IMR-90 (cell line): Measurements from ENCODE around the gene SGK1. TPM values are rescaled to one million over a fixed set of nuclear protein-coding genes. Genes with fewer than 3 reads are reported as not detected.

Source experiments
- ATAC-seq: fragments of 200-7000 bp; cut with Tn5 transposase; 2 replicates; pipeline ENCODE4 v1.9.1; 2020; ENCODE audit warnings: low read depth, mild to moderate bottlenecking, moderate library complexity
- BruUV-seq: library from RNA; stranded (reverse); fragments of 400-500 nt; replicated peaks from 2 replicates; lab custom pipeline; 2021; lab: Mats Ljungman, UMichigan
- CTCF ChIA-PET: fragments of 300-600 bp; formaldehyde crosslinking; extraction: SDS; loops from one replicate; lab custom pipeline; 2021; ENCODE audit warnings: antibody characterized with exemption; lab: Yijun Ruan, JAX
- POLR2A ChIA-PET: fragments of 300-600 bp; sonication (Branson Sonifier 250); formaldehyde crosslinking; loops from one replicate; lab custom pipeline; 2022; ENCODE audit warnings: antibody characterized with exemption; ENCODE audit not compliant: unreplicated experiment; lab: Charles Lee
- DNase-seq: peaks from one replicate; pipeline ENCODE4 v3.0.0; 2013
- H2AFZ ChIP-seq: replicated peaks from 2 replicates; pipeline ENCODE3; 2013; ENCODE audit warnings: low read length, mild to moderate bottlenecking; ENCODE audit not compliant: poor library complexity
- H2AK5ac ChIP-seq: 2 replicates; pipeline ENCODE4 v1.6.1; 2013; ENCODE audit warnings: low read depth, low read length, inconsistent platforms
- H2AK9ac ChIP-seq: replicated peaks from 2 replicates; pipeline ENCODE3; 2013; ENCODE audit warnings: mild to moderate bottlenecking, low read depth, low read length, moderate library complexity; ENCODE audit not compliant: poor library complexity
- H2BK120ac ChIP-seq: 2 replicates; pipeline ENCODE4 v1.6.1; 2013; ENCODE audit warnings: low read depth, low read length, inconsistent platforms
- H2BK15ac ChIP-seq: 3 replicates; pipeline ENCODE4 v1.6.1; 2013; ENCODE audit warnings: low read depth, low read length, inconsistent platforms
- H2BK20ac ChIP-seq: 2 replicates; pipeline ENCODE4 v1.6.1; 2013; ENCODE audit warnings: low read depth, mild to moderate bottlenecking, inconsistent platforms, low read length, moderate library complexity
- H2BK5ac ChIP-seq: 2 replicates; pipeline ENCODE4 v1.6.1; 2013; ENCODE audit warnings: mild to moderate bottlenecking, low read depth, low read length, inconsistent platforms; ENCODE audit not compliant: poor library complexity, severe bottlenecking
- H3K14ac ChIP-seq: replicated peaks from 2 replicates; pipeline ENCODE4 v1.6.1; 2013; ENCODE audit warnings: low read depth, low read length, inconsistent platforms
- H3K18ac ChIP-seq: 2 replicates; pipeline ENCODE4 v1.6.1; 2013; ENCODE audit warnings: low read depth, low read length, control low read depth
- H3K23ac ChIP-seq: 2 replicates; pipeline ENCODE4 v1.6.1; 2013; ENCODE audit warnings: low read depth, low read length, inconsistent platforms
- H3K27ac ChIP-seq: 2 replicates; pipeline ENCODE4 v1.5.1; 2013; ENCODE audit warnings: mild to moderate bottlenecking, control low read depth, low read length; ENCODE audit not compliant: insufficient read depth
- H3K27me3 ChIP-seq: 2 replicates; pipeline ENCODE4 v1.6.1; 2013; ENCODE audit warnings: low read length; ENCODE audit not compliant: control insufficient read depth, insufficient read depth
- H3K36me3 ChIP-seq: 2 replicates; pipeline ENCODE4 v1.6.1; 2013; ENCODE audit warnings: low read length, mixed read lengths; ENCODE audit not compliant: control insufficient read depth, insufficient read depth
- H3K4ac ChIP-seq: 2 replicates; pipeline ENCODE4 v1.6.1; 2013; ENCODE audit warnings: low read depth, low read length, inconsistent platforms
- H3K4me1 ChIP-seq: 2 replicates; pipeline ENCODE4 v1.6.1; 2013; ENCODE audit warnings: low read length, mixed read lengths; ENCODE audit not compliant: control insufficient read depth, insufficient read depth
- H3K4me2 ChIP-seq: 2 replicates; pipeline ENCODE4 v1.6.1; 2013; ENCODE audit warnings: low read depth, mild to moderate bottlenecking, control low read depth, low read length, moderate library complexity
- H3K4me3 ChIP-seq: 2 replicates; pipeline ENCODE4 v1.5.1; 2013; ENCODE audit warnings: low read depth, mild to moderate bottlenecking, control low read depth, low read length, moderate library complexity; ENCODE audit not compliant: insufficient read depth
- H3K56ac ChIP-seq: 2 replicates; pipeline ENCODE4 v1.6.1; 2013; ENCODE audit warnings: low read length, inconsistent platforms; ENCODE audit not compliant: insufficient read depth; ENCODE audit errors: extremely low read depth
- H3K79me1 ChIP-seq, 2 experiments: 2 replicates each; pipeline ENCODE4 v1.6.1; 2013; ENCODE audit warnings: low read length in 2 of 2, inconsistent platforms in 1 of 2, low read depth in 1 of 2
- H3K9ac ChIP-seq: 2 replicates; pipeline ENCODE4 v1.6.1; 2013; ENCODE audit warnings: low read depth, low read length, control low read depth
- H3K9me1 ChIP-seq: 2 replicates; pipeline ENCODE4 v1.6.1; 2013; ENCODE audit warnings: low read length, inconsistent platforms; ENCODE audit not compliant: insufficient read depth
- H3K9me3 ChIP-seq: 2 replicates; pipeline ENCODE4 v1.6.1; 2013; ENCODE audit warnings: low read length; ENCODE audit not compliant: control insufficient read depth, insufficient read depth
- H4K20me1 ChIP-seq: 2 replicates; pipeline ENCODE4 v1.6.1; 2013; ENCODE audit warnings: low read length, inconsistent platforms; ENCODE audit not compliant: insufficient read depth
- H4K5ac ChIP-seq: 2 replicates; pipeline ENCODE4 v1.6.1; 2013; ENCODE audit warnings: mild to moderate bottlenecking, low read depth, low read length, control low read depth
- H4K8ac ChIP-seq, 2 experiments: 2 replicates each; pipeline ENCODE4 v1.6.1; 2013; ENCODE audit warnings: low read depth in 2 of 2, low read length in 2 of 2, control low read depth in 1 of 2, inconsistent platforms in 1 of 2
- H4K91ac ChIP-seq: 2 replicates; pipeline ENCODE4 v1.6.1; 2013; ENCODE audit warnings: low read depth, low read length, inconsistent platforms; ENCODE audit not compliant: insufficient read depth
- BHLHE40 ChIP-seq: fragments of 150-350 bp; IDR thresholded peaks from 2 replicates; pipeline ENCODE4 v1.6.1; 2016; ENCODE audit warnings: mild to moderate bottlenecking, low read depth, low read length
- CEBPB ChIP-seq: IDR thresholded peaks from 2 replicates; pipeline ENCODE4 v1.6.1; 2012; ENCODE audit warnings: low read depth, low read length, improper control_type of control experiment
- CHD1 ChIP-seq: IDR thresholded peaks from 2 replicates; pipeline ENCODE4 v1.6.1; 2012; ENCODE audit warnings: low read depth, low read length, improper control_type of control experiment
- ELK1 ChIP-seq: fragments of 150-350 bp; IDR thresholded peaks from 2 replicates; pipeline ENCODE4 v1.6.1; 2016; ENCODE audit warnings: low read depth, mild to moderate bottlenecking, low read length, moderate library complexity, borderline replicate concordance
- FOS ChIP-seq: fragments of 150-350 bp; IDR thresholded peaks from 2 replicates; pipeline ENCODE4 v1.6.1; 2016; ENCODE audit warnings: low read depth, low read length
- MAFK ChIP-seq: IDR thresholded peaks from 2 replicates; pipeline ENCODE4 v1.6.1; 2012; ENCODE audit warnings: low read depth, low read length, improper control_type of control experiment
- MXI1 ChIP-seq: IDR thresholded peaks from 2 replicates; pipeline ENCODE4 v1.6.1; 2012; ENCODE audit warnings: low read depth, mild to moderate bottlenecking, low read length, moderate library complexity, borderline replicate concordance
- NFE2L2 ChIP-seq: fragments of 150-350 bp; IDR thresholded peaks from 2 replicates; pipeline ENCODE4 v1.6.1; 2016; ENCODE audit warnings: low read depth, mild to moderate bottlenecking, low read length
- POLR2A ChIP-seq: IDR thresholded peaks from 2 replicates; pipeline ENCODE4 v1.6.1; 2012; ENCODE audit warnings: mild to moderate bottlenecking, low read depth, low read length
- RAD21 ChIP-seq: IDR thresholded peaks from 2 replicates; pipeline ENCODE4 v1.6.1; 2012; ENCODE audit warnings: low read length, improper control_type of control experiment
- RCOR1 ChIP-seq: IDR thresholded peaks from 2 replicates; pipeline ENCODE4 v1.6.1; 2012; ENCODE audit warnings: mild to moderate bottlenecking, low read length, improper control_type of control experiment; ENCODE audit not compliant: insufficient replicate concordance
- RFX5 ChIP-seq: IDR thresholded peaks from 2 replicates; pipeline ENCODE4 v1.8.0; 2012; ENCODE audit warnings: low read depth, mild to moderate bottlenecking, low read length, moderate library complexity
- WGBS, 2 experiments: methylation state at CpG; one replicate each; pipeline versions ENCODE4 v1.1.5 to v1.1.7; 2013; ENCODE audit warnings: missing lambda C conversion rate in 2 of 2; ENCODE audit not compliant: insufficient read length in 1 of 2; ENCODE audit errors: extremely low coverage in 2 of 2; 5-methylcytosine and 5-hydroxymethylcytosine counted together
- dilution Hi-C: fragments of 300-500 bp; cut with HindIII; formaldehyde crosslinking; loops from one replicate; pipeline ENCODE4 v1.14.3; 2018; ENCODE audit warnings: low sequenced_read_pairs; ENCODE audit not compliant: unreplicated experiment
- in situ Hi-C: fragments of 300-500 bp; cut with MboI; formaldehyde crosslinking; loops from 3 replicates; pipeline ENCODE4 v1.14.3; 2019; ENCODE audit warnings: low sequenced_read_pairs, inconsistent platforms, mixed read lengths
- intact Hi-C: fragments of 100-400 bp; cut with micrococcal nuclease; formaldehyde crosslinking; loops from 2 replicates; pipeline ENCODE4 v1.10.0; 2022
- polyA plus RNA-seq, 3 experiments: library from polyadenylated mRNA; depleted of rRNA; stranded (reverse); fragments of >200 nt; gene quantifications; 2 replicates each; pipeline ENCODE4 v1.2.3, GENCODE V29; 2012; ENCODE audit warnings: low replicate concordance in 1 of 3
- total RNA-seq: library from RNA; depleted of rRNA; stranded (reverse); fragments of >200 nt; gene quantifications from 2 replicates; pipeline ENCODE4 v1.2.3, GENCODE V29; 2012
- TF ChIP-seq, protein P1 (sequence below): fragments of 150-350 bp; IDR thresholded peaks from 2 replicates; pipeline ENCODE4 v1.6.1; 2017; ENCODE audit warnings: mild to moderate bottlenecking, antibody characterized with exemption, low read length, low read depth
- TF ChIP-seq, protein P2 (sequence below): conservative IDR thresholded peaks from 2 replicates; pipeline ENCODE4 v1.5.1; 2012; ENCODE audit warnings: mild to moderate bottlenecking, low read depth, low read length, improper control_type of control experiment

Gene SGK1
- total and polyA plus RNA-seq, 2 of the 4 experiments (the other 2 are of a cell fraction), result 121 to 255 TPM

DNA sequence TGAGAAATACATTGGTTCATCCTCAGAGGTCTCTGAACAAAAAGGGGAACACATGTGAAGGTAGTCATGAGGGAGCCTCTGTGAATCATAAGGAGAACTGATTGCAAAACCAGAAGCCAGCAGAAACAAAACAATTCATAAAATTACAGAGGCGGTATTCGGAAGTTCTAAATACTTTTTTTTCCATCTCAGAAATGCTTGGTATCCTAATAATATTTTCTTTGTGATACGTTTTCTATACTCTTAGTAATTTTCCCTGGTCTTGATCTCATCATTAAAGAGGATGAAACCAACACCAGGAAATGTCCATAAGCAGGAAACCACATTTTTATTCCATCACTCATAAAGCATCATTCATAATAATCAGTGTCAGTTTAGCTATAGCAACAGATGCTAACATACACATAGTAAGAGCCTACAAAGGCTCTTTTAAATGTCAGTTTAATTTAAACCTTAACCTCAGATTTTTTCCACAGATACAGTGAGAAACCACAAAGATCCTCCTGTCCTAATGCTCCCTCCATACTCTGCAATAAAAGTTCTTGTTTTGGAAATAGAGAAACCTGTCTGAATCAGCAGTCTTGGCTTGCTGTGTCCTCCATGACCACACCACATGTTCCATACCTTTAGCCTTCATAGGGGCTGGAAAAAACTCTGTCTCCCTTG lies 29.2 kb downstream of the SGK1 start:
- H2AFZ ChIP-seq, result no peak overlapping the region
- no peak overlapping the region for H3K4me3 ChIP-seq
- H3K9me3 ChIP-seq, result no peaks in the 10 kb centered on the region; the same call in 1 of the 2 replicates
- no TSS peak for BruUV-seq
- peak overlapping the region; percentile 95 for H4K5ac ChIP-seq
- H3K27ac ChIP-seq, result peak overlapping the region; percentile 91
- intact Hi-C loops (loop anchor here (2.0 kb wide), 1 partner anchor 110 kb away; no protein-coding TSS in a partner anchor), in situ Hi-C loops (no loop called here), dilution Hi-C loops (no loop called here)
- peak overlapping the region; percentile 85 for H3K18ac ChIP-seq
- H4K8ac ChIP-seq, result peak overlapping the region; percentile 41 to 82
- no CpG with 5 or more reads among the region's 3 CpGs for WGBS, 2 experiments
- peak overlapping the region; percentile 80 for H2BK120ac ChIP-seq
- peak overlapping the region; percentile 95 for H2BK5ac ChIP-seq
- peak overlapping the region; percentile 82; the same call in 1 of the 2 replicates for H3K14ac ChIP-seq
- H2BK15ac ChIP-seq, result peak overlapping the region; percentile 63; the same call in 2 of the 3 replicates
- H2BK20ac ChIP-seq, result peak overlapping the region; percentile 94
- no peaks in the 10 kb centered on the region for H3K27me3 ChIP-seq
- H3K23ac ChIP-seq, result peak overlapping the region; percentile 31; the same call in 1 of the 2 replicates
- H4K91ac ChIP-seq, result peak overlapping the region; percentile 65
- peaks cover 6% of the 10 kb centered on the region; the same call in 1 of the 2 replicates for H3K9me1 ChIP-seq
- H3K4me2 ChIP-seq, result peak overlapping the region; percentile 75
- peaks cover 9% of the 10 kb centered on the region for H3K4me1 ChIP-seq
- H2AK9ac ChIP-seq, result peak overlapping the region; percentile 12
- H3K36me3 ChIP-seq, result no peaks in the 10 kb centered on the region
- DNase-seq (peak; percentile 94), ATAC-seq (peak; percentile 81)
- H3K79me1 ChIP-seq, result no peaks in the 10 kb centered on the region
- H3K4ac ChIP-seq, result peak overlapping the region; percentile 77
- ChIA-PET POLR2A (interaction anchor here (0.6 kb wide), 1 partner anchor 301 kb away, joined by 3 read pairs; no protein-coding TSS in a partner anchor), CTCF (no interaction called here)
- H4K20me1 ChIP-seq, result no peaks in the 10 kb centered on the region
- H3K56ac ChIP-seq, result peak overlapping the region; percentile 62
- peak overlapping the region; percentile 72 for H2AK5ac ChIP-seq
- H3K9ac ChIP-seq, result peak overlapping the region; percentile 34
- TF ChIP-seq ELK1, result no peak
- TF ChIP-seq MAFK, result peak; percentile 41; the same call in 1 of the 2 replicates
- TF ChIP-seq, protein P1, sequence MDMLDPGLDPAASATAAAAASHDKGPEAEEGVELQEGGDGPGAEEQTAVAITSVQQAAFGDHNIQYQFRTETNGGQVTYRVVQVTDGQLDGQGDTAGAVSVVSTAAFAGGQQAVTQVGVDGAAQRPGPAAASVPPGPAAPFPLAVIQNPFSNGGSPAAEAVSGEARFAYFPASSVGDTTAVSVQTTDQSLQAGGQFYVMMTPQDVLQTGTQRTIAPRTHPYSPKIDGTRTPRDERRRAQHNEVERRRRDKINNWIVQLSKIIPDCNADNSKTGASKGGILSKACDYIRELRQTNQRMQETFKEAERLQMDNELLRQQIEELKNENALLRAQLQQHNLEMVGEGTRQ, result peak; percentile 41; the same call in 1 of the 2 replicates
- no peak for TF ChIP-seq RCOR1
- TF ChIP-seq MXI1, result no peak
- TF ChIP-seq, protein P2, sequence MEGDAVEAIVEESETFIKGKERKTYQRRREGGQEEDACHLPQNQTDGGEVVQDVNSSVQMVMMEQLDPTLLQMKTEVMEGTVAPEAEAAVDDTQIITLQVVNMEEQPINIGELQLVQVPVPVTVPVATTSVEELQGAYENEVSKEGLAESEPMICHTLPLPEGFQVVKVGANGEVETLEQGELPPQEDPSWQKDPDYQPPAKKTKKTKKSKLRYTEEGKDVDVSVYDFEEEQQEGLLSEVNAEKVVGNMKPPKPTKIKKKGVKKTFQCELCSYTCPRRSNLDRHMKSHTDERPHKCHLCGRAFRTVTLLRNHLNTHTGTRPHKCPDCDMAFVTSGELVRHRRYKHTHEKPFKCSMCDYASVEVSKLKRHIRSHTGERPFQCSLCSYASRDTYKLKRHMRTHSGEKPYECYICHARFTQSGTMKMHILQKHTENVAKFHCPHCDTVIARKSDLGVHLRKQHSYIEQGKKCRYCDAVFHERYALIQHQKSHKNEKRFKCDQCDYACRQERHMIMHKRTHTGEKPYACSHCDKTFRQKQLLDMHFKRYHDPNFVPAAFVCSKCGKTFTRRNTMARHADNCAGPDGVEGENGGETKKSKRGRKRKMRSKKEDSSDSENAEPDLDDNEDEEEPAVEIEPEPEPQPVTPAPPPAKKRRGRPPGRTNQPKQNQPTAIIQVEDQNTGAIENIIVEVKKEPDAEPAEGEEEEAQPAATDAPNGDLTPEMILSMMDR, result no peak
- peak; percentile 98 for TF ChIP-seq CEBPB
- no peak for TF ChIP-seq BHLHE40
- no peak; the same call in 1 of the 2 replicates for TF ChIP-seq POLR2A
- TF ChIP-seq NFE2L2, result no peak
- TF ChIP-seq FOS, result peak; percentile 59
- TF ChIP-seq CHD1, result no peak
- no peak for TF ChIP-seq RFX5
- TF ChIP-seq RAD21, result no peak; the same call in 1 of the 2 replicates
